Occipital lobe (tissue), 3 donors: ENCODE results near the gene ITGB5. TPM values are rescaled to one million over a fixed set of nuclear protein-coding genes. Genes with fewer than 3 reads are reported as not detected.
"Not testable (repeated sequence)": the region's sequence is repeated elsewhere in the genome, so short reads cannot be mapped to it uniquely, and the experiment has no call there.

Experiments
- DNase-seq: peaks from one replicate; lab custom pipeline; 2025; lab: John Stamatoyannopoulos, UW
- small RNA-seq: library from RNA; depleted of rRNA; stranded (forward); fragments of <200 nt; gene quantifications from one replicate; pipeline ENCODE3, GENCODE V24; 2014
- total RNA-seq: library from RNA; depleted of rRNA; stranded (reverse); fragments of >200 nt; gene quantifications from one replicate; pipeline ENCODE4 v1.2.3, GENCODE V29; 2014

The ITGB5 gene
- total RNA-seq, 1 donor from 2014 or later = 25.6 TPM

- no peak for DNase-seq
These were observed 128.1 kb downstream of the ITGB5 start for GRCh38 chr3:124758851-124759635.

GRCh38 chr3:124757926-124758325 lies 129.2 kb downstream of the ITGB5 start:
- DNase-seq = not testable (repeated sequence)

DNA sequence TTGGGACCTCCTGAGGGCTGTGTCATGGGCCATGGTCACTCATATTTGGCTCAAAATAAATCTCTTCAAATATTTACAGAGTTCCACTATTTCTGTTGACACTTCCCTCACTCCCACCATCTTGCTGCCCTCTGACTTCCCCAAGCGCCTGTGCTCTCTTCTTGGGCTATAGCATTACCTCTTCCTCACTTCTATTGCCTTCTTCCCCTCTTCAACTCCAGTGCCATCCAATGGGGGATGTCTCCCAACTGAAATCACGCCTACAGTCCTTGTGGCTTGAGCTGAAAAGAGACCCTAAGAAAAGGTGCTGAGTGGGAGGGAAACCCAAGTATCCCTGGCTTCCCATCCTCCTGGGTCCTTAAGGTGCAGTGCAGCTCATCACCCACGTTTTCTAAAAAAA lies 135.1 kb downstream of the ITGB5 start:
- DNase-seq = no peak

DNA sequence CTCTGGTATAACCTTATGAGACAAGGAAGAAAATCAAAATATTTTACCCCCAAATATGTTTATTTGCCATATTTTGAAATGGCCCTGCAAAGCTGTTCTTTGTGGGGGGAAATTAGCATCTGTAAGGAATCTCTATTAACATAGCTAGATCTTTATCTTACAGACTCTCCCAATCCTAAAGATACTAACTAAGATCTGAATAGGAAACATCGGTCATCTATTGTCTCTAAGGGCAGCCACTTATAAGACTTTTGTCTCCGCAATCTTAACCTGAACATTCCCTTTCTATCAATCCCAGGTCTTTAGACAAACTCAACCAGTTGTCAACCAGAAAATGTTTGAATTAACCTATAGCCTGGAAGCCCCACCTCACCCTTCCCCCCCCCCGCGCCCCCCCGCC lies 135.7 kb downstream of the ITGB5 start:
- no peak for DNase-seq

DNA sequence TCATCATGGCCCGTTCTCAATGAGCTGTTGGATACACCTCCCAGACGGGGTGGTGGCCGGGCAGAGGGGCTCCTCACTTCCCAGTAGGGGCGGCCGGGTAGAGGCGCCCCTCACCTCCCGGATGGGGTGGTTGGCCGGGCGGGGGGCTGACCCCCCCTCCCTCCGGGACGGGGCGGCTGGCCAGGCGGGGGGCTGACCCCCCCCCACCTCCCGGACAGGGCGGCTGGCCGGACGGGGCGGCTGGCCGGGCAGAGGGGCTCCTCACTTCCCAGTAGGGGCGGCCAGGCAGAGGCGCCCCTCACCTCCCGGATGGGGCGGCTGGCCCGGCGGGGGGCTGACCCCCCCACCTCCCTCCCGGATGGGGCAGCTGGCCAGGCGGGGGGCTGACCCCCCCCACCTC lies 137.3 kb downstream of the ITGB5 start:
- not testable (repeated sequence) for DNase-seq

GRCh38 chr3:124748560-124749198 lies 138.5 kb downstream of the ITGB5 start:
- no peak for DNase-seq

GRCh38 chr3:124747111-124747981 lies 139.8 kb downstream of the ITGB5 start:
- DNase-seq = no peak

GRCh38 chr3:124745756-124746155 lies 141.4 kb downstream of the ITGB5 start:
- DNase-seq = no peak

GRCh38 chr3:124741027-124741426 lies 146.1 kb downstream of the ITGB5 start:
- no peak for DNase-seq

GRCh38 chr3:124731760-124732159 lies 155.4 kb downstream of the ITGB5 start:
- no peak for DNase-seq

GRCh38 chr3:124730941-124731297 lies 156.2 kb downstream of the ITGB5 start:
- no peak for DNase-seq

DNA sequence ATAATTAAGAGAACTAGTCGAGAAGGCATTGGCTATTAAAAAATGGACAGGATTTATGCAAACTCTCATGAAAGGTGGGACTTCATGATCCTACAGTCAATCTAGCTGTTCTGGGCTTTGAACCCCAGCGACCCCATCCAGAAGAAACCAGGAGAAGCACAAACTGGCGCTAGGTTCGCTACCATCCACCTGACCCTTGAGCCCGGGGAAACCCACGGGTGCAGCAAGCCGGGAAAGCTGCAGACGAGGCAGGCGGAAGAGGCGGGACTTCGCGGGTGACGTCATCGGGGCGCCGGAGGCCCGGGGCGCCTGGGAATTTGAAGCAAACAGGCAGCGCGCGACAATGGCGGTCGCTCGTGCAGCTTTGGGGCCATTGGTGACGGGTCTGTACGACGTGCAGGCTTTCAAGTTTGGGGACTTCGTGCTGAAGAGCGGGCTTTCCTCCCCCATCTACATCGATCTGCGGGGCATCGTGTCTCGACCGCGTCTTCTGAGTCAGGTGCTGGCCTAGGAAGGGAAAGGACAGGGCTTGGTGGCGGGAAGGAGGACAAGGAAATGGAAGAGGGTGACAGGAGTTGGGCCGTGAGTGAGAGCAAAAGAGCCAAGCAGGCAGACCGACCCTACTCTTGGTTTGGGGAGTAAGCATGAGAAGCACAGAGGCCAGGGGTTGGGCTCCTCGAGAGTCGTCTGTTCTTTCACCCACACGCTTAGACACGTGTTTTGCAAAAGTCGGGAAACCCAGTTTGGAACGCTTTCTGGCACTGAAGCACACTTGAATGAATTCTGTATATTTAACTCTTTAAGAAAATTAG lies 156.8 kb downstream of the ITGB5 start, which contains the start of gene UMPS:
TSS of gene UMPS (plus strand) at position 324 of the 812 bp plus-strand sequence. CDS start at position 344, 20 bp downstream.
- DNase-seq = peak; percentile 78

- DNase-seq = no peak
These were observed 164.6 kb downstream of the ITGB5 start for GRCh38 chr3:124722589-124722988.

GRCh38 chr3:124714223-124714853 lies 172.8 kb downstream of the ITGB5 start:
- DNase-seq = no peak

Small RNAs within 50 kb of the gene (small RNA-seq; reads per million reads assigned to genes)
- not detected for gene MIR544B

Other genes with a start within 250 kb of the ITGB5 start
- gene UMPS, start 156.9 kb downstream of the ITGB5 start, total RNA-seq = 59.9 TPM
- not detected for gene MUC13, start 47.4 kb upstream of the ITGB5 start, total RNA-seq
- 6.6 TPM for gene HEG1, start 168.6 kb upstream of the ITGB5 start, total RNA-seq